GM21737 (cell line): Measurements from ENCODE around the gene FXYD7.

Experiments
- ATAC-seq: cut with Tn5 transposase; IDR thresholded peaks from one replicate; pipeline ENCODE4 v1.9.1; 2021; ENCODE audit warnings: mild to moderate bottlenecking, moderate library complexity; ENCODE audit not compliant: unreplicated experiment

FXYD7 gene

GRCh38 chr19:35162471-35163326, 19.6 kb downstream of the FXYD7 start:
- no peak for ATAC-seq

GRCh38 chr19:35164418-35164817, 21.4 kb downstream of the FXYD7 start:
- no peak for ATAC-seq

- no peak for ATAC-seq
Observed at GRCh38 chr19:35165200-35166058, 22.4 kb downstream of the FXYD7 start.

- ATAC-seq, result no peak
Observed at GRCh38 chr19:35166100-35167063, 23.3 kb downstream of the FXYD7 start.

GRCh38 chr19:35167251-35168119, 24.4 kb downstream of the FXYD7 start:
- ATAC-seq, result no peak

GRCh38 chr19:35168196-35168595, 25.1 kb downstream of the FXYD7 start:
- no peak for ATAC-seq

GRCh38 chr19:35169221-35169995, 26.4 kb downstream of the FXYD7 start:
- ATAC-seq, result no peak

GRCh38 chr19:35170359-35171061, 27.5 kb downstream of the FXYD7 start:
- ATAC-seq, result no peak

- no peak for ATAC-seq
Observed at GRCh38 chr19:35171730-35172129, 28.7 kb downstream of the FXYD7 start.

GRCh38 chr19:35174226-35174625, 31.2 kb downstream of the FXYD7 start:
- ATAC-seq, result no peak

GRCh38 chr19:35176181-35176570, 33.1 kb downstream of the FXYD7 start:
- no peak for ATAC-seq

GRCh38 chr19:35177377-35178274, 34.6 kb downstream of the FXYD7 start:
- ATAC-seq, result no peak

GRCh38 chr19:35178701-35179100, 35.6 kb downstream of the FXYD7 start:
- no peak for ATAC-seq

GRCh38 chr19:35179830-35180229, 36.8 kb downstream of the FXYD7 start:
- no peak for ATAC-seq

GRCh38 chr19:35181387-35181786, 38.3 kb downstream of the FXYD7 start:
- ATAC-seq, result no peak

GRCh38 chr19:35184267-35184666, 41.2 kb downstream of the FXYD7 start:
- ATAC-seq, result no peak

- no peak for ATAC-seq
Observed at GRCh38 chr19:35184884-35185283, 41.8 kb downstream of the FXYD7 start.
